Stimulated activated CD4-positive, alpha-beta T cell treated with anti-CD3 and anti-CD28 coated beads, Interleukin-2, amount 100 ng/mL, for 24 hours (primary cell): Measurements from ENCODE around the gene TFEB.

ENCODE experiments used
- DNase-seq, 2 donors: peaks; one replicate each; pipeline ENCODE4 v3.0.0-alpha.2; 2020

The TFEB gene

GRCh38 chr6:41687501-41688175 is 47.8 kb downstream of the TFEB start:
- DNase-seq = no peak

GRCh38 chr6:41685641-41686380 is 49.6 kb downstream of the TFEB start:
- DNase-seq = no peak

DNA sequence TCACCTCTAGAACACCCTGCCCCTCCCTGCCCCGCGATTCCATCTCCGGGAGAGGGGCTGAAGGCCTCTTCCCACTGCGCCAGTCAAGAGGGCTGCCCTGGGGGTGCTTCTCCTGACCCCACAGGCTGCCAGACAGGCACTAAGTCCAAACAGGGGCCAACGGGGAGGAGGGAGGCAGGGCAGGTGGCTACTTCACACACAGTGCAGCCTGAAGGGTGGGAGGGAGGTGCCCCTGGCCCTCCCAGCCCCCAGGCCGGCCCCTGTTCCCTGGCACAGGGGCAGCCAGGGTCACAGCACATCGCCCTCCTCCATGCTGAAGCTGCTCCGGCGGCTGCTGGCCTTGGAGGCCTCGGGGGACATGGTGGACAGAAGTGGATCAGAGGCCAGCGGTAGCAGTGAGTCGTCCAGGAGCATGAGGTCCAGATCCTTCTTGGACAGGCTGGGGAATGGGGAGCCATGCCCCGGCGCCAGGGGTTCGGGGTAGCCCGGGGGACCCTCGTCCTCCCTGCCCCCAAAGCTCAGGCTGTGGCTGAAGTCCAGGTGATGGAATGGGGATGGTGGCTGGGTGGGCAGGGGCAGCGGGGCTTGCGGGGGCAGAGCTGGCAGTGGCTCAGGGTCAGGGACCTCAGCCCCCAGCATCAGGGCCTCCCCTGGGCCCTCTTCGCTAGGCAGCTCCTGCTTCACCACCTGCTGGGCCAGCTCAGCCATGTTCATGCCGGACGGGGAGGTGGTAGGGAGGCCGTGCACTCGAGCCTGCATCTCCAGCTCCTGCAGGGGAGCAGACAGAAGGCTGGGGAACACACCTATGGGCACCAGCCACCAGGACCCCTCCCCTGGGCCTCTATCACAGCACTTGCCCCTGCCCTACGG is 50.9 kb downstream of the TFEB start:
- no peak for DNase-seq

DNA sequence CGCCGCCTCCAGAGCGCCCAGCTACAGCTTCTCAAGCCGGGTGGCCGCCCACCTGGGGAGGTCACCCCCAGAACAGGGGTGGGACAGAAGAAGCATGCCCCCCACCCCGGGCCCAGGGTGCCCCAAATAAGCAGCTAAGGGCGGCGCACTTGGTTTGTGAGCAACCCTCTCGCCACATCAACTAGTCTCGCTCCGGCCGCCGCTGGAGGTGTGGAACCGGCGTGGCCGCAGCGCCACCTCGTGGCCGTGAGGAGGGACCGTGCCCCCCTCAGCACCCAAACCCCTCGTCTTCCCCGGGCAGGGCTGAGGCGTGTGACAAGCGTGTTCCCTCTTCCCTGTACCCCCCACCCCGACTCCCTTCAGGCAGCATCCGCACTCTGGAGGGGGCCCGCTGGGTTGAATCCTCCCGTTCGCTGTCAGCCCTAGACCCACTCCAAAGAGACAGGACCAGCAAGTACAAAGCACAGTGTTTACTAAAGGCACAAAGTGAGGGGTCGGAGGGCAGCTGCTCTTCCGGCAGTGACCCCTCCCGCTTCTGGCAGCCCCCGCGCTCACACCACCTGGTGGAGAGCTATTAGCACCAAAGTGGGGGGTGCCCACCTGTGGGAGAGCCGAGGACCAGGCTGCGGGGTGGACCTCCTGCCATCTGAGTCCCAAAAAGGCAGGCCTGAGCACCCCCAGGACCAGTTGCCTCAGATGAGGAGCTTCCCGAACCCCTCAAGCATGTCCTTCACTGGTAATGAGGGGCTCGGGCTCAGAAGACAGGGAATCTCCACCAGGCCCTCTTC is 51.7 kb downstream of the TFEB start:
- peak; percentile 84 to 85 for DNase-seq

GRCh38 chr6:41683273-41683522 is 52.2 kb downstream of the TFEB start:
- DNase-seq = no peak

DNA sequence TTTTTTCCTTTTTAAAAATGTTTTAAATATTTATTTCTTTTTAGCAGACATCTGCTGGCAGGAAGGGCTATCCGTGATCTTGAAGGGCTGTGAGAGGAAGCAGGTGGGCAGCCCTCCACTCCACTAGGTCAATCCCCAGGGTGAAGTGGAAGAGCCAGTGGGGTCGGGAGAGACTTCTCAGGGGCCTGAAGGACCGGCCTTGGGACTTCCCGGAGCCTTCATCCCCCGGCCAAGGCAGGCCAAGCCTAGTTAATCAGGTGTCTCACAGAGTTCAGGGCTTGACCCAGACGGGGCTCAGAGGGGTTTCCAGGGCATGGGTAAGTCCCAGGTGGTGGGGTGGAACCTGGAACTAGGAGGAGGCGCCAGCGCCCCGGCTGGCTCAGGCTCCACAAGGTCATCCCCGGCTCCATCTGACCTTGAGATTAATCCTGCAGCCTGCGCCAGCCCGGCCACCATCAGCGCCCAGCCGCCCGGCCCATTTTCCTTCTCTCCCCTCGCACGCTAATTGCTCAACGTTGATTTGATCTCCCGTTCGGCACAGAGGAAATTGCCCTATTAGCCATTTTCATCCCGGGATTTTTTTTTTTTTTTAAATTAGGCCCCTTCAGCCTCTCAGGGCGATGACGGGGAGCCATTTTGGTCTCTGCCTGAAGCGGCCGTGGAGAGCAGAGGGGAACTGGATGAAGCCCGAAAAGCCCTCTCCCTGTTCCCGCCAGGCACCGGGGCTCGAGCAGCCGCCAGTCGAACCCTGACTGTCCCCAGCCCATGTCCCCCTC is 52.7 kb downstream of the TFEB start:
- DNase-seq = peak in 1 of 2 donors; percentile 12

DNA sequence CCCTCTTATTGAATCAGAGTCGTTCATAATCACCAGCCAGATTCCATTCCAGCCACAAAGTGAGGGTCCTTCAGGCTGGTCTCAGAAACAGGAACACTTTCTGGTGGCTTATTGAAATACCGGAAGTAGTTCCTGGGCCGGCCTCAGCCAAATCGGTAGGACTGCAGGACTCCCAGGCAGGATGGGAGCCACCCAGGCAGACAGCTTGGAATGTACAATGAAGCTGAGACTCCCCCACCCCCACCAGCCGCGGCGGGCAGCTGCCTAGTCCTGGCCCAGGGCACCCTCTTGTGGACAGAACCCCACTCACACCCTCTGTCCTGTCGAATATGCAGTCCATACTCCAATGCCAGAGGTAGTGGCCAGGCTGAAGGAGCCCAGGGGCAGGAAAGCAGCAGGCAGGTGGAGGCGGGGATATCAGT is 53.3 kb downstream of the TFEB start:
- DNase-seq = peak; percentile 79 to 80

DNA sequence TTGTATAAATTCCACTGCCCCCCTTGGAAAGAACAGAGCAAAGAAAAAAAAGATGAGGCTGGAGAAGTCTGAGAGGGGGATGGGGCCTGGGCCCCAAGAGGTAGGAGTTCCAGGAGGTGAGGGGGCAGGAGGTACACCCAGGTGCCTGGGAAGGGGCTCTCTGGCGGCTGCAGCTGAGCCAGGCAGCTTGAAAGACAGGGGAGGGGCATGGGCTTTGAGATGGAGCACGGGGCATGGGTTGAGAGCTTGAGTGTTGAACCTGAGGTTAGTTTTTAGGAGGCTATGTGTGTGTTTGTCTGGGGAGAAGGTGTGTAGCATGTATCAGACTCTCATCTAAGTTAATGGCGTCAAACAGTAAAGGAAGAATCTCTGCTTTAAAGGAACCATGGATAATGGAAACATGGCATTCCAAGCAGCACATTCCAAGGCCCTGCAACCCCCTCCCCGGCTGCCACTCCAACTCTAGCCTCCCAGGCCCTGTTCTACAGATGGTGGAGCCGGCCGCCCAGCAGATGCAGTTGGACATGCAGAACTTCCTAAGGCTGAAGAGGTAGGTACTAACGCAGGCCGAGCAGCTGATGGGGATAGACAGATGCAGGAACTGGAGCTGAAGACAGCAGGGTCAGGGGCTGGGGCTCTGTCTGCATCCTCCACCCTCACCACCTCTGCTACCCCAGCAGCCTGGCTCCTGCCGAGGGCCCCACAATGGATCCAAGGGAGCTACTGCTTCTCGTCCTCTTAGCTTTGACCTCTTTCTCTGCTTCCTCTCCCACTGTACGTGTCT is 55.0 kb downstream of the TFEB start:
- no peak for DNase-seq

- DNase-seq = no peak
These were observed 55.7 kb downstream of the TFEB start for GRCh38 chr6:41679696-41680095.

GRCh38 chr6:41678511-41679084 is 56.8 kb downstream of the TFEB start:
- DNase-seq = no peak

GRCh38 chr6:41677124-41677921 is 58.1 kb downstream of the TFEB start:
- no peak for DNase-seq

GRCh38 chr6:41676431-41676830 is 59.0 kb downstream of the TFEB start:
- DNase-seq = no peak

GRCh38 chr6:41675992-41676391 is 59.4 kb downstream of the TFEB start:
- DNase-seq = no peak

GRCh38 chr6:41675176-41675775 is 60.1 kb downstream of the TFEB start:
- DNase-seq = no peak

- no peak for DNase-seq
These were observed 61.0 kb downstream of the TFEB start for GRCh38 chr6:41674231-41675000.

- no peak for DNase-seq
These were observed 61.8 kb downstream of the TFEB start for GRCh38 chr6:41673704-41674000.

DNA sequence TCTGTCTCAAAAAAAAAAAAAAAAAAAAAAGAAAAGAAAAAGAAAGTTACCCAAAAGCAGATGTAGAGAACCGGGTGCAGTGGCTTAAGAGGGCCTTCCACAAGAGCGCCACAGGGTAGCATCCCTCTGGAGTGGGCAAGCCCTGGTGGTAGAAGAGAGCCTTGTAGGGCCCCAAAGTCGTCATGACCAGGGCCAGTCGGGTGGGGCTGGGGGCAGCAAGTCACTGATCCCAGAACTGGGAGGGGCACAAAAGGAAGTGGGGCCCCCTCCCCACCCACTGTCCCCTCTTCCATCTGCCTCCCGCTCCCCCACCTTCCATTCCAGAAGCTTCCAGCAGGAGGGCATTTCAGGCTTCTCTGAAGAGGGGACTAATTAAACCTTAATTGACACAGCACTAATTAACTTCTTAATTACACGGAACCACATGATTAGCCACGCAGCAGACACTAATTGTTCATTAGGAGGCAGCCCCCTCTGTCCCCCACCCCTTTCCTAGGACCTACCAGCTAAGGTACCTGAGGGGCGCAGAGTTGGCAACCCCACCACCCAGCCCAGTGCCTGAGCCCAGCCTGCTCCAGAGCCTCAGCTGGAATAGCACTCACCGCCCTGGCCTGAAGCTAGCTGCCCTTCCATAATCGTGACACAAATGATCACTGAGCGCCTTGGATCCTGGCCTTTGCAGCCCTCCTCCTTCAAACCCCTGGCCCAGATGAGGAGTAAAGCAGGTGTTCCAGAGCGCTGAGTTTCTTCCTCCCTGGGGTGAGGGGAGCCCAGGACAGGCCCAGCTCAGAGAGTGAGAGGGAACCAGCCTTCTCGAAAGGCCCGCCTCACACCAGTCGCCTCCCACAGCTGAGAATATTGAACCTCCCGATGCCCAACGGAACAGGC is 62.3 kb downstream of the TFEB start:
- DNase-seq = no peak

GRCh38 chr6:41672016-41672415 is 63.4 kb downstream of the TFEB start:
- no peak for DNase-seq
